Hepatocyte (in vitro differentiated cells): ENCODE data around the gene XPO6. TPM values are rescaled to one million over a fixed set of nuclear protein-coding genes. Genes with fewer than 3 reads are reported as not detected.

Experiments
- DNase-seq: peaks from one replicate; pipeline ENCODE4 v3.0.0-alpha.2; 2016; ENCODE audit warnings: low spot score
- H2AFZ ChIP-seq: fragments of 200-600 bp; sonication (generic); 2 replicates; pipeline ENCODE4 v1.6.0; 2016; ENCODE audit warnings: antibody characterized with exemption, mild to moderate bottlenecking
- H3K27ac ChIP-seq: fragments of 200-600 bp; sonication (generic); 2 replicates; pipeline ENCODE4 v1.5.1; 2016; ENCODE audit warnings: mild to moderate bottlenecking
- H3K27me3 ChIP-seq: fragments of 200-600 bp; sonication (generic); 2 replicates; pipeline ENCODE4 v1.6.1; 2016
- H3K36me3 ChIP-seq: fragments of 200-600 bp; sonication (generic); replicated peaks from 2 replicates; pipeline ENCODE4 v1.5.1; 2016; ENCODE audit warnings: low read depth; ENCODE audit not compliant: insufficient read depth
- H3K4me1 ChIP-seq: fragments of 200-600 bp; sonication (generic); 2 replicates; pipeline ENCODE4 v1.5.1; 2016; ENCODE audit warnings: mild to moderate bottlenecking, moderate library complexity; ENCODE audit not compliant: insufficient read depth
- H3K4me2 ChIP-seq: fragments of 200-600 bp; sonication (generic); 2 replicates; pipeline ENCODE4 v1.6.0; 2016
- H3K4me3 ChIP-seq: fragments of 200-600 bp; sonication (generic); 2 replicates; pipeline ENCODE4 v1.5.1; 2016; ENCODE audit warnings: mild to moderate bottlenecking
- H3K79me2 ChIP-seq: fragments of 200-600 bp; sonication (generic); 2 replicates; pipeline ENCODE4 v1.6.0; 2017; ENCODE audit warnings: mild to moderate bottlenecking
- H3K9me2 ChIP-seq: fragments of 200-600 bp; sonication (generic); replicated peaks from 2 replicates; pipeline ENCODE4 v1.6.0; 2017; ENCODE audit warnings: mild to moderate bottlenecking; ENCODE audit not compliant: insufficient read depth
- H3K9me3 ChIP-seq: fragments of 200-600 bp; sonication (generic); 2 replicates; pipeline ENCODE4 v1.5.1; 2016; ENCODE audit warnings: low read depth, mild to moderate bottlenecking
- H4K20me1 ChIP-seq: fragments of 200-600 bp; sonication (generic); 2 replicates; pipeline ENCODE4 v1.6.0; 2016; ENCODE audit warnings: mild to moderate bottlenecking; ENCODE audit not compliant: insufficient read depth, poor library complexity, severe bottlenecking
- EZH2 ChIP-seq: fragments of 200-600 bp; sonication (generic); IDR thresholded peaks from 2 replicates; pipeline ENCODE4 v1.6.1; 2016; ENCODE audit warnings: antibody characterized with exemption, mild to moderate bottlenecking, borderline replicate concordance
- EZH2phosphoT487 ChIP-seq: fragments of 200-600 bp; sonication (generic); IDR thresholded peaks from one replicate; pipeline ENCODE4 v1.6.1; 2018; ENCODE audit warnings: antibody characterized with exemption, mild to moderate bottlenecking, low read depth, moderate library complexity; ENCODE audit not compliant: unreplicated experiment, severe bottlenecking
- WGBS: methylation state at CpG from one replicate; pipeline ENCODE4 v1.1.6; 2016; ENCODE audit warnings: low lambda C conversion rate; ENCODE audit errors: missing lambda C conversion rate; 5-methylcytosine and 5-hydroxymethylcytosine counted together
- polyA plus RNA-seq: library from polyadenylated mRNA; unstranded; fragments of >200 nt; fragmentation: Nextera tagmentation; extraction: Ambion mirVana; gene quantifications from 2 replicates; pipeline ENCODE4 v1.2.1, GENCODE V29; 2016
- total RNA-seq: library from RNA; depleted of rRNA; stranded (reverse); fragments of >200 nt; gene quantifications from 2 replicates; pipeline ENCODE4 v1.2.3, GENCODE V29; 2014
- TF ChIP-seq, protein P1 (sequence below): fragments of 200-600 bp; sonication (generic); IDR thresholded peaks from 2 replicates; pipeline ENCODE4 v1.5.1; 2016; ENCODE audit warnings: antibody characterized with exemption, mild to moderate bottlenecking; ENCODE audit not compliant: poor library complexity

Gene XPO6
- total and polyA plus RNA-seq, 2 experiments from 2014 or later = 39.8 to 111 TPM

DNA sequence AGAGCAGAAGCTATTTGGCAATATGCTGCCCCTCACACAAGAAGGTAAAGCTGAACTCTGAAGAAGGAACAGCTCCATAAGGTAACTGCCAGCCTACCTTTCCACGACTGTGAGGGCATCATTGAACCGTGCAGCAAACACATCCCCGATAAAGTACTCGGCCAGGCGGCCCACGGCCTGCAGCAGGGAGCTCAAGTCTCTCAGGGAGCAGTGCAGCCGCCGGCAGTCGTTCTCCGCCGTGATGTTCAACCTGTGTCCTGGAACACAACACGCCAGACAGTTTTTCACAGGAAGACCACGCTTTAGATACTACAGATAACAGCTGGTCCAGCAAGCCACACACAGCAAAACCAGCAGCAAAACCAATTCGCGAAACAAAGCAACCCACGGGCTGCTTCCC is 86.2 kb downstream of the XPO6 start:
- DNase-seq = no peak
- no peaks in the 10 kb centered on the region for H3K36me3 ChIP-seq
- TF ChIP-seq EZH2 (no peak), EZH2phosphoT487 (no peak)
- TF ChIP-seq, protein P1, sequence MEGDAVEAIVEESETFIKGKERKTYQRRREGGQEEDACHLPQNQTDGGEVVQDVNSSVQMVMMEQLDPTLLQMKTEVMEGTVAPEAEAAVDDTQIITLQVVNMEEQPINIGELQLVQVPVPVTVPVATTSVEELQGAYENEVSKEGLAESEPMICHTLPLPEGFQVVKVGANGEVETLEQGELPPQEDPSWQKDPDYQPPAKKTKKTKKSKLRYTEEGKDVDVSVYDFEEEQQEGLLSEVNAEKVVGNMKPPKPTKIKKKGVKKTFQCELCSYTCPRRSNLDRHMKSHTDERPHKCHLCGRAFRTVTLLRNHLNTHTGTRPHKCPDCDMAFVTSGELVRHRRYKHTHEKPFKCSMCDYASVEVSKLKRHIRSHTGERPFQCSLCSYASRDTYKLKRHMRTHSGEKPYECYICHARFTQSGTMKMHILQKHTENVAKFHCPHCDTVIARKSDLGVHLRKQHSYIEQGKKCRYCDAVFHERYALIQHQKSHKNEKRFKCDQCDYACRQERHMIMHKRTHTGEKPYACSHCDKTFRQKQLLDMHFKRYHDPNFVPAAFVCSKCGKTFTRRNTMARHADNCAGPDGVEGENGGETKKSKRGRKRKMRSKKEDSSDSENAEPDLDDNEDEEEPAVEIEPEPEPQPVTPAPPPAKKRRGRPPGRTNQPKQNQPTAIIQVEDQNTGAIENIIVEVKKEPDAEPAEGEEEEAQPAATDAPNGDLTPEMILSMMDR = no peak
- no peaks in the 10 kb centered on the region for H3K9me2 ChIP-seq
- no peaks in the 10 kb centered on the region for H4K20me1 ChIP-seq
- 94% methylated on average over 16 of the region's 16 CpGs for WGBS
- H3K4me3 ChIP-seq = no peak overlapping the region
- H2AFZ ChIP-seq = no peak overlapping the region
- no peaks in the 10 kb centered on the region for H3K9me3 ChIP-seq
- H3K4me1 ChIP-seq = no peaks in the 10 kb centered on the region
- no peak overlapping the region for H3K4me2 ChIP-seq
- no peaks in the 10 kb centered on the region for H3K79me2 ChIP-seq
- no peak overlapping the region for H3K27ac ChIP-seq
- H3K27me3 ChIP-seq = no peaks in the 10 kb centered on the region

DNA sequence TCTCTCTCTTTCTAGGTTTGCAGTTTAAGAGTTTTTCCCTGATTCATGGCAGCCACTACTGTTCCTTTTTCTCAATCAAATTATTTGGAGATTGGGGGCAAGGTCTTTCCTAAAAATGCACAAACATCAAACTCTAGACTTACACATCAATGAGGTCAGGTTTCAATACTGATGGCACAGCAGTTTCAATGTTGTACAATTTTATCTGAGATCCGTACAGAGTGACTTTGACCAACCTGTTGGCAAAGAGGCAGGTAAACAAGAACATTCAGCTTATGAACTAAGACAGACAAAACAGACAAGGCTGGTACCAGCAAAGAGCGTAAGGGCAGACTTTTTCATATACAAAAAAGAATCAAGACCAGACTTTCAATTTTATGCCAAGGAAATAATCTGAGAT is 90.2 kb downstream of the XPO6 start:
- no peak overlapping the region for H3K27ac ChIP-seq
- no peaks in the 10 kb centered on the region for H3K36me3 ChIP-seq
- H3K27me3 ChIP-seq = no peaks in the 10 kb centered on the region
- DNase-seq = no peak
- 93% methylated on average over 2 of the region's 2 CpGs for WGBS
- no peaks in the 10 kb centered on the region for H3K4me1 ChIP-seq
- no peak overlapping the region for H3K4me2 ChIP-seq
- H4K20me1 ChIP-seq = no peaks in the 10 kb centered on the region
- no peak overlapping the region for H2AFZ ChIP-seq
- TF ChIP-seq EZH2 (no peak), EZH2phosphoT487 (no peak)
- TF ChIP-seq, protein P1 = no peak
- no peak overlapping the region for H3K4me3 ChIP-seq
- H3K9me2 ChIP-seq = no peaks in the 10 kb centered on the region
- H3K79me2 ChIP-seq = no peaks in the 10 kb centered on the region
- H3K9me3 ChIP-seq = no peaks in the 10 kb centered on the region

DNA sequence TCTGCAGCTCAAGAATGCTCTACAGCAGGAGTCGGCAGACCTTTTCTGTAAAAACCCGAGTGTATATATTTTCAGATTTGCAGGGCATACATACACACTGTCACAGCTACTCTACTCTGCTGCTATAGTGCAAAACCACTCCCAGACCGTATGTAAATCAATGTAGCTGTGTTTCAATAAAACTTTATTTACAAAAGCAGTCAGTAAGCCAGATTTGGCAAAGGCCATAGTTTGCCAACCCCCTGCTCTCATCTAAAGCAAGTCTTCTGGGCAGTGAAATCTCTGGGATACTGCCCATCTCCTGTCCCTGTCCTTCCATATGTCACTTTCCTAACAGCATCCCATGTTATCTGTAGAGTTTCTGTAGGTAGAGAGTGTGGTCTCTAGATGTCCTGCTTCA is 91.0 kb downstream of the XPO6 start:
- H3K36me3 ChIP-seq = peaks cover 2% of the 10 kb centered on the region
- no peak overlapping the region for H2AFZ ChIP-seq
- TF ChIP-seq, protein P1 = no peak
- TF ChIP-seq EZH2 (no peak), EZH2phosphoT487 (no peak)
- no peaks in the 10 kb centered on the region for H4K20me1 ChIP-seq
- no peak overlapping the region for H3K27ac ChIP-seq
- no peak overlapping the region for H3K4me2 ChIP-seq
- H3K9me3 ChIP-seq = no peaks in the 10 kb centered on the region
- no peaks in the 10 kb centered on the region for H3K79me2 ChIP-seq
- H3K9me2 ChIP-seq = no peaks in the 10 kb centered on the region
- no peak for DNase-seq
- no peaks in the 10 kb centered on the region for H3K27me3 ChIP-seq
- no peak overlapping the region for H3K4me3 ChIP-seq
- H3K4me1 ChIP-seq = no peaks in the 10 kb centered on the region
- 88% methylated on average over 3 of the region's 3 CpGs for WGBS

DNA sequence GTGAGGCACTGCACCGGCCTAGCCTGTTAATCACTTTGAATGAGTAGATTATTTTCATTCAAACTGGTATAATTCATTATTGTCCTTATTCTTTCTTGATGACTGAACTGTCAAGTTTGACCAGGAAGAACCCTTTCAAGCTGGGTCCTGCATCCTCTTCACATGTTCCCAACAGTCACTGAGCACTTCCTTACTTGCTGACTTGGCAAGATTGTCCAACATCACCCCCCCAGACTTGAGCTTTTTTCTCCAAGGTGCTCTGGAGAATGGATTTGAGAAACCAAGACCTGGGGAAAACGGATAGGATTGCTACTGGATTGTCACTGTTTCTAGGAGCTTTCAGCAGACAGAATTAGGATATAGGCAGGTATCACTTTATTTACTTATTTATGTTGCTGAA is 93.1 kb downstream of the XPO6 start:
- no peak overlapping the region for H3K4me3 ChIP-seq
- no peaks in the 10 kb centered on the region for H3K4me1 ChIP-seq
- TF ChIP-seq EZH2phosphoT487 = no peak
- no peak for TF ChIP-seq EZH2
- TF ChIP-seq, protein P1 = no peak
- no peak for DNase-seq
- 48% methylated on average over 2 of the region's 2 CpGs for WGBS
- no peaks in the 10 kb centered on the region for H4K20me1 ChIP-seq
- H3K27me3 ChIP-seq = no peaks in the 10 kb centered on the region
- no peak overlapping the region for H3K4me2 ChIP-seq
- no peaks in the 10 kb centered on the region for H3K79me2 ChIP-seq
- H3K36me3 ChIP-seq = peaks cover 3% of the 10 kb centered on the region
- H3K9me3 ChIP-seq = no peaks in the 10 kb centered on the region
- H3K27ac ChIP-seq = no peak overlapping the region
- H3K9me2 ChIP-seq = no peaks in the 10 kb centered on the region
- H2AFZ ChIP-seq = no peak overlapping the region
